Spleen (tissue), 7 donors: ENCODE results near the gene STARD13.

Experiments
- CTCF ChIP-seq, 11 experiments: fragments of 200-600 bp in 7 of 11; fragments of 450-650 bp in 4 of 11; sonication (generic) in 4 of 11; IDR thresholded peaks in 8 of 11; conservative IDR thresholded peaks in 3 of 11; 1 replicate in 7 of 11; 2 replicates in 4 of 11; pipeline versions ENCODE4 v1.4.0 to v1.8.0; 2016 to 2021; ENCODE audit warnings: antibody characterized with exemption in 11 of 11, inconsistent platforms in 4 of 11, mild to moderate bottlenecking in 1 of 11
- POLR2A ChIP-seq, 3 donors: fragments of 450-650 bp; IDR thresholded peaks; one replicate each; pipeline ENCODE4 v1.5.1; 2017; ENCODE audit warnings: antibody characterized with exemption in 3 of 3, mild to moderate bottlenecking in 1 of 3
- POLR2AphosphoS5 ChIP-seq, 3 donors: sonication (generic); formaldehyde crosslinking; IDR thresholded peaks; one replicate each; pipeline ENCODE4 v1.5.1; 2017; ENCODE audit warnings: antibody characterized with exemption in 3 of 3
- donor health status: DM: no; HTN: no; CAD: no; lungs with moderate emphysema.
- donor health status: DM: no; HTN: no; CAD: no.
- donor health status: DM: no; HTN: no; CAD: no.

- TF ChIP-seq CTCF (IDR thresholded peaks at IDR 0.05 in 8 of 11, conservative IDR thresholded peaks at IDR 0.05 in 3 of 11) (no peak), POLR2A (IDR thresholded peaks at IDR 0.05) (no peak), POLR2AphosphoS5 (IDR thresholded peaks at IDR 0.05) (no peak)
Measured at GRCh38 chr13:33224686-33225085, 60.9 kb downstream of the STARD13 start.
